Duodenal mucosa (tissue), 2 donors: Measurements from ENCODE around the gene ATG101.

ENCODE experiments used
- H3K27ac ChIP-seq: one replicate; pipeline ENCODE4 v1.7.0; 2013; ENCODE audit warnings: low read depth, low read length
- H3K27me3 ChIP-seq, 2 donors: one replicate each; pipeline ENCODE4 v1.7.0; 2013; ENCODE audit warnings: low read length in 2 of 2, control low read depth in 1 of 2; ENCODE audit not compliant: insufficient read depth in 2 of 2, control insufficient read depth in 1 of 2
- H3K36me3 ChIP-seq, 2 donors: one replicate each; pipeline ENCODE4 v1.7.0; 2013; ENCODE audit warnings: low read length in 2 of 2, control low read depth in 1 of 2; ENCODE audit not compliant: insufficient read depth in 2 of 2, control insufficient read depth in 1 of 2
- H3K4me1 ChIP-seq, 2 donors: one replicate each; pipeline ENCODE4 v1.7.0; 2013; ENCODE audit warnings: low read length in 2 of 2, control low read depth in 1 of 2; ENCODE audit not compliant: insufficient read depth in 2 of 2, control insufficient read depth in 1 of 2
- H3K4me3 ChIP-seq, 2 donors: one replicate each; pipeline ENCODE4 v1.7.0; 2013; ENCODE audit warnings: low read length in 2 of 2, low read depth in 1 of 2
- H3K9ac ChIP-seq, 2 donors: one replicate each; pipeline ENCODE4 v1.7.0; 2013; ENCODE audit warnings: low read length in 2 of 2, low read depth in 1 of 2
- H3K9me3 ChIP-seq, 2 donors: one replicate each; pipeline ENCODE4 v1.7.0; 2013; ENCODE audit warnings: low read length in 2 of 2, control low read depth in 1 of 2; ENCODE audit not compliant: control insufficient read depth in 1 of 2

Gene ATG101

DNA sequence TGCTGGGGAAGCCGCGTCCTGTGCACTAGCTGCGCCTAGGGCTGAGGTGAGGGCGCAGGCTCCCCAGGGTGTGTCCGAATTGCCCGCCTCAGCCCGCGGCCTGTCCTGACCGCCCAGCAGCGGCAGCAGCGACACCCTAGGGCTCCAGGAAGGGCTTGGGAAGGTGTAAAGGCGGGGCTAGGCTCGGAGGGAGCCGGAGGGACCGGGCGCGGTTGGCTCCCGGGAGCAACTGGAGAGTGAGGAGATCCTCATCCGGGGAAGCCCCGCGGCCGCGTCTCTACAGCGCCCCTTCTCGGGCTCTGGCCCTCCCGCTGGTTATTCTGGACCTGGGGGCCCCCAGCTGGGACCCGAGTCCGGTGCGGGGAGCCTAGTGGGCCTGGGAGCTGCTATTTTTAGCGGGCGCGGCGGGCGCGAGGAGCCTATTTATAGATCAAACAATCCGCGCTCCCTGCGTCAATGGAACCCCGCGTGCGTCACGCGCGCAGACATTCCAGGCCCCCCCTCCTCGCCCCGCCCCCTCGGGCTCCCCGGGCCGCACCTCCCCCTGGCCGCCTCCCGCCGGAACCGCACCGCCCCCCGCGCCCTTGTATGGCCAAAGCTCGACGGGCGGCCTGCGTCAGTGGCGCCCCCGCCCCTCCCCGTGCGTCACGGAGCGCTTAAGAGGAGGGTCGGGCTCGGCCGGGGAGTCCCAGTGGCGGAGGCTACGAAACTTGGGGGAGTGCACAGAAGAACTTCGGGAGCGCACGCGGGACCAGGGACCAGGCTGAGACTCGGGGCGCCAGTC is 18.8 kb upstream of the ATG101 start, which contains the start of gene NR4A1:
Gene NR4A1 (plus strand): TSS at position 685 of the 784 bp plus-strand sequence. CDS start 2,887 bp downstream, outside the sequence.
- Histone ChIP-seq H3K9ac (peak within 1 kb of the TSS; percentile 99 to 100), H3K9me3 (no peaks in the 10 kb centered on the region), H3K27me3 (no peaks in the 10 kb centered on the region), H3K4me3 (peak within 1 kb of the TSS; percentile 93 to 97), H3K36me3 (peaks cover 3 to 15% of the 10 kb centered on the region in 2 donors), H3K27ac (peak within 1 kb of the TSS; percentile 94), H3K4me1 (peaks cover 29 to 41% of the 10 kb centered on the region in 2 donors)

DNA sequence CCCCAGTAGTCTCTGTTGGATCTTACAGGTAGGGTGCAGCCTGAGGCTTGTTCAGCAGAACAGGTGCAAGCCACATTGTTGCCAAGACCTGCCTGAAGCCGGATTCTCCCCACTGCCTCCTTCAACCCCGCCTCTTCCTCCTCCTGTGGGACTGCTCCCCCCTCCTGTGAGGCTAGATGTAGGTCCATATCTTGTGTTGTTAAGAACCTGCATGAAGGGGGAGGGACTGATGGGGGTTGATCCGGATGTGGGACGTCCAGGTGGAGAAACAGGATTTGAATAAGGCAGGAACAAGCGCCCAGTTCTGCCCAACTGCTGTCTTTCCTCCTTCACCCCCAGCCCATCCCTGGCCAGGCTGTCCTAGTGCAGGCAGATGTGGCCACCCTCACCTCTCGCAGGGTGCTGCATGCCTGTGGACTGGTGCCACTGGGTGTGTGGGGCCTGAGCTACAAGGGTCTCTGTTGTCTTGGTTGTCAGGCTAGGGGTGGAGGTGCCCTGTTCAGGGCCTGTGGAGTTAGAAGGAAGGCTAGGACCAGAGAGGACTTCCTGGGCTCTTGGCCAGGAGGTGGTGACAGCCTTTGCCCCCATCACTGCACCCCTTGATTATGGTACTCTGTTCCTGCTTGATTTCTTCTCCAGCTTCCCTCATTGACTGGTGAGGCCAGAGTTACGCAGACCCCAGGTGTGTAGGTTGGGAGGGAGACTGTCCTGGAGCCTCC is 17.2 kb upstream of the ATG101 start:
- Histone ChIP-seq H3K4me1 (peaks cover 22 to 33% of the 10 kb centered on the region in 2 donors), H3K9me3 (no peaks in the 10 kb centered on the region), H3K4me3 (peak overlapping the region; percentile 93 to 97), H3K9ac (peak overlapping the region; percentile 92 to 100), H3K36me3 (peaks cover 13 to 31% of the 10 kb centered on the region in 2 donors), H3K27me3 (no peaks in the 10 kb centered on the region), H3K27ac (peak overlapping the region; percentile 92)

DNA sequence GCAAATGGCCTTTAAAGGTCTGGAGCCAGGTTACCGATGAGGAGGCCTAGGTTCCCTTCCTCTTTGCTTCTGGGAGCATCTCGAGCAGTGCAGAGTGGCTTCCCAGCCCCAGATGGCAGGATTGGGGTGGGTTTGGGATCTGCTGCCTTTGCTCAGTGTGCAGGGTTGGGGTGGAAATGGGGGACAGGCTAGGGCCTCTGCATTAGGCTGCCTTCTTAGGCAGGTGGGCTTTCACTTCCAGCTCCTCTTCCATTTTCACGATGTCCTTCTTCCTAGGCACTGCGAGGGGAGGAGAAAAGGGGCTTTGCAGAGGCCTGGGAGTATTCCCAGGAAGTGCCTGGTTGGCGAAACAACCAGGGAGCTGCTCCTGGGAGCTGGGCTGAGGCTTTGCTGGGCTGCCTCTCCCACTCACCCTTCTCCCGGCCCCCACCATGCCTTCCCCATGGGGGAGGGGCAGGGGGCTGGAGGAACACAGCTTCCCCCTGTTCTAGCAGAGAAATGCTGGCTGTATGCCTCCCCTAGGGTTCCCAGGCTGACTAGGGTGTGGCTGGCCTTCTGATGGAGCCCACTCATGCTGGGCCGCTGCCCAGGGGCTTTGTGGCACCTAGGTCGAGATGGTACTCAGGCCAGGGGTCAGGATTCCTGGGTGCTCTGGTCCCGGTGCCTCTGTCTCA is 16.1 kb upstream of the ATG101 start:
- no peak overlapping the region for H3K27ac ChIP-seq
- peak overlapping the region; percentile 93 to 97 for H3K4me3 ChIP-seq
- H3K27me3 ChIP-seq = no peaks in the 10 kb centered on the region
- peak overlapping the region; percentile 92 to 100 for H3K9ac ChIP-seq
- H3K4me1 ChIP-seq = peaks cover 22 to 33% of the 10 kb centered on the region in 2 donors
- H3K36me3 ChIP-seq = peaks cover 18 to 39% of the 10 kb centered on the region in 2 donors
- H3K9me3 ChIP-seq = no peaks in the 10 kb centered on the region

DNA sequence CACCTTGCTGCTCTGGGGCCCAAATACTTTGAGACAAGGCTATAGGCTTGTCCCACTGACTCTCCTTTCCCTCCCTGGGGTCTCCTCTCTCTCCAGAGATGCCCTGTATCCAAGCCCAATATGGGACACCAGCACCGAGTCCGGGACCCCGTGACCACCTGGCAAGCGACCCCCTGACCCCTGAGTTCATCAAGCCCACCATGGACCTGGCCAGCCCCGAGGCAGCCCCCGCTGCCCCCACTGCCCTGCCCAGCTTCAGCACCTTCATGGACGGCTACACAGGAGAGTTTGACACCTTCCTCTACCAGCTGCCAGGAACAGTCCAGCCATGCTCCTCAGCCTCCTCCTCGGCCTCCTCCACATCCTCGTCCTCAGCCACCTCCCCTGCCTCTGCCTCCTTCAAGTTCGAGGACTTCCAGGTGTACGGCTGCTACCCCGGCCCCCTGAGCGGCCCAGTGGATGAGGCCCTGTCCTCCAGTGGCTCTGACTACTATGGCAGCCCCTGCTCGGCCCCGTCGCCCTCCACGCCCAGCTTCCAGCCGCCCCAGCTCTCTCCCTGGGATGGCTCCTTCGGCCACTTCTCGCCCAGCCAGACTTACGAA is 15.4 kb upstream of the ATG101 start:
- H3K36me3 ChIP-seq = peaks cover 23 to 41% of the 10 kb centered on the region in 2 donors
- H3K9ac ChIP-seq = no peak overlapping the region
- H3K27me3 ChIP-seq = no peaks in the 10 kb centered on the region
- peaks cover 22 to 33% of the 10 kb centered on the region in 2 donors for H3K4me1 ChIP-seq
- no peaks in the 10 kb centered on the region for H3K9me3 ChIP-seq
- no peak overlapping the region for H3K27ac ChIP-seq
- no peak overlapping the region for H3K4me3 ChIP-seq

GRCh38 chr12:52054833-52055730 is 14.7 kb upstream of the ATG101 start:
- H3K4me3 ChIP-seq = no peak overlapping the region
- peaks cover 19 to 29% of the 10 kb centered on the region in 2 donors for H3K4me1 ChIP-seq
- H3K27me3 ChIP-seq = no peaks in the 10 kb centered on the region
- H3K9ac ChIP-seq = no peak overlapping the region
- H3K36me3 ChIP-seq = peaks cover 23 to 41% of the 10 kb centered on the region in 2 donors
- no peak overlapping the region for H3K27ac ChIP-seq
- H3K9me3 ChIP-seq = no peaks in the 10 kb centered on the region

DNA sequence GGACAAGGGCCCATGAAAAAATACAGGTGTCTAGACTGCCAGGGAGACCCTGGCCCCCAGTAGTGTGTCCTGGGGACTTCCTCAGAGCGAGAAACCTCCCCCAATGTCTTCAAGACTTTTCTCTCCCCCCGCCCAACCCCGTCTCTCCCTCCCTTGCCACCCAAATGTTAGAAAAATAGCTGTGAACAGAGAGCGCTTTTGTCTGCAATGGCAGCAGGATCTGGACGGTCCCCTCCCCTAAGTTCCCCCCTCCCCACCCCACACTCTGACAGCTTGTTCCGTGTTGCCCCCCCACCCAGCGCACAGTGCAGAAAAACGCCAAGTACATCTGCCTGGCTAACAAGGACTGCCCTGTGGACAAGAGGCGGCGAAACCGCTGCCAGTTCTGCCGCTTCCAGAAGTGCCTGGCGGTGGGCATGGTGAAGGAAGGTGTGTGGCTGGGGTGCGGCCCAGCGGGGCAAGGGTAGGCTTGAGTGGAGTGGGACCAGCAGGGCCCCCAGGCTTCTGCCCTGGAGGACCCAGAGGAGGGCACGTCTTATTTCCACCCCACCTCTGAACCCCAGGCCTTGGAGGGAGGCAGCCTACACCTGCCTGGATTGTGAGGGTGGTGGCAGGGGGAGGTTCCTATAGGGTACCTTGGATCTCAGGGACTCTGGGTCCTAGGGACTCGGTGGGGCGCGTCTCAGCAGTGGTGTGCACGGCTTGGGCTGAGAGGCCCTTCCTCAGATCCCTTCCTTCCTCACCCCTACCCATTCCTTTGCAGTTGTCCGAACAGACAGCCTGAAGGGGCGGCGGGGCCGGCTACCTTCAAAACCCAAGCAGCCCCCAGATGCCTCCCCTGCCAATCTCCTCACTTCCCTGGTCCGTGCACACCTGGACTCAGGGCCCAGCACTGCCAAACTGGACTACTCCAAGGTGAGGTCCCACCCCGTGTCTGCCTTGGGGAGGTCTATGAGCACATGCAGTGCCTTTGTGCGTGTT is 13.8 kb upstream of the ATG101 start:
- no peak overlapping the region for H3K9ac ChIP-seq
- H3K36me3 ChIP-seq = peaks cover 23 to 41% of the 10 kb centered on the region in 2 donors
- H3K27ac ChIP-seq = no peak overlapping the region
- no peak overlapping the region for H3K4me3 ChIP-seq
- no peaks in the 10 kb centered on the region for H3K9me3 ChIP-seq
- H3K4me1 ChIP-seq = peaks cover 15 to 23% of the 10 kb centered on the region in 2 donors
- H3K27me3 ChIP-seq = no peaks in the 10 kb centered on the region

DNA sequence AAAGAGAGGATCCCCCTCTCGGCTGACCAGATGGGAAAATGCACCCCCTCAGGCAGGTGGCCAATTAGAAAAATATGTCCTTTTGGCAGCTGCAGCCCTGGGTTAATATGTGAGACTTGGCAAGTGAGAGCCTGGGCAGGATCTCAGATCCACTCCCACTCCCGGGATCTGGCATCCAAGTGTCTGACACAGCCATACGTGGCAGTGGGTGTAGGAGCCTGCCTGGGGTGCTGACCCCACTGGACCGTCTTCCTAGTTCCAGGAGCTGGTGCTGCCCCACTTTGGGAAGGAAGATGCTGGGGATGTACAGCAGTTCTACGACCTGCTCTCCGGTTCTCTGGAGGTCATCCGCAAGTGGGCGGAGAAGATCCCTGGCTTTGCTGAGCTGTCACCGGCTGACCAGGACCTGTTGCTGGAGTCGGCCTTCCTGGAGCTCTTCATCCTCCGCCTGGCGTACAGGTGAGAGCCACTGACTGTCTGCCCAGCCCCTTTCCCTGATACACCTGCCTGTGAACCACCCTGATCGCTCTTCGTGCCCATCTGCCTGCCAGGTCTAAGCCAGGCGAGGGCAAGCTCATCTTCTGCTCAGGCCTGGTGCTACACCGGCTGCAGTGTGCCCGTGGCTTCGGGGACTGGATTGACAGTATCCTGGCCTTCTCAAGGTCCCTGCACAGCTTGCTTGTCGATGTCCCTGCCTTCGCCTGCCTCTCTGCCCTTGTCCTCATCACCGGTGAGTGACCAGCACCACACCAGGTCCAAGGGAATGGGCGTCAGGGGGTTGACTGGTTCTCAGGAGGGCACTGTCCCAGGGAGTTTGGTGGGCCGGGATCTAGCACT is 12.8 kb upstream of the ATG101 start:
- H3K4me1 ChIP-seq = peaks cover 15 to 18% of the 10 kb centered on the region in 2 donors
- H3K36me3 ChIP-seq = peaks cover 23 to 41% of the 10 kb centered on the region in 2 donors
- no peaks in the 10 kb centered on the region for H3K9me3 ChIP-seq
- H3K27ac ChIP-seq = no peak overlapping the region
- no peaks in the 10 kb centered on the region for H3K27me3 ChIP-seq
- H3K4me3 ChIP-seq = no peak overlapping the region
- H3K9ac ChIP-seq = no peak overlapping the region
